Measurements from ENCODE around the gene PPIP5K1.
A peak's percentile ranks its signal among the peaks of the same experiment; 100 is the strongest.

PPIP5K1 gene

GRCh38 chr15:43517354-43518196 lies 72.4 kb downstream of the PPIP5K1 start, which contains the start of gene MAP1A:
Gene MAP1A, plus strand, starts transcription at chr15:43517608. Its CDS starts 3,866 bp downstream, at chr15:43521474.
- DNase-seq (ENCODE audit: extremely low read depth, low read depth) = no peak
- H3K4me3 ChIP-seq (replicated peaks; ENCODE audit: low read depth, low read length) = peak within 1 kb of the TSS; percentile 46
- TF ChIP-seq CTCF (IDR thresholded peaks at IDR 0.05; ENCODE audit: low read depth, low read length, missing control alignments) = no peak

GRCh38 chr15:43516801-43517353 lies 73.1 kb downstream of the PPIP5K1 start:
- no peak for TF ChIP-seq CTCF (IDR thresholded peaks at IDR 0.05; ENCODE audit: low read depth, low read length, missing control alignments)
- DNase-seq (ENCODE audit: extremely low read depth, low read depth) = no peak
- H3K4me3 ChIP-seq (replicated peaks; ENCODE audit: low read depth, low read length) = peak overlapping the region; percentile 46

- no peak overlapping the region for H3K4me3 ChIP-seq (replicated peaks; ENCODE audit: low read depth, low read length)
- no peak for DNase-seq (ENCODE audit: extremely low read depth, low read depth)
- no peak for TF ChIP-seq CTCF (IDR thresholded peaks at IDR 0.05; ENCODE audit: low read depth, low read length, missing control alignments)
Measured at GRCh38 chr15:43516185-43516584, 73.8 kb downstream of the PPIP5K1 start.

- no peak for TF ChIP-seq CTCF (IDR thresholded peaks at IDR 0.05; ENCODE audit: low read depth, low read length, missing control alignments)
Measured at GRCh38 chr15:43515741-43516140, 74.3 kb downstream of the PPIP5K1 start.

GRCh38 chr15:43514241-43515057 lies 75.6 kb downstream of the PPIP5K1 start:
- H3K4me3 ChIP-seq (replicated peaks; ENCODE audit: low read depth, low read length) = no peak overlapping the region
- no peak for DNase-seq (ENCODE audit: extremely low read depth, low read depth)

More at GRCh38 chr15:43515741-43516140, 74.3 kb downstream of the PPIP5K1 start:
- DNase-seq (ENCODE audit: extremely low read depth, low read depth) = no peak
- H3K4me3 ChIP-seq (replicated peaks; ENCODE audit: low read depth, low read length) = no peak overlapping the region

More at GRCh38 chr15:43514241-43515057, 75.6 kb downstream of the PPIP5K1 start:
- peak; percentile 52 for TF ChIP-seq CTCF (IDR thresholded peaks at IDR 0.05; ENCODE audit: low read depth, low read length, missing control alignments)
